HAP-1 (cell line): ENCODE results near the gene PLIN4.

Experiments used
- DNase-seq, 2 experiments: peaks; one replicate each; pipeline ENCODE4 v3.0.0-alpha.2; 2016 to 2020; ENCODE audit warnings: low spot score in 2 of 2
- H3K27me3 ChIP-seq: fragments of 250-450 bp; sonication (Bioruptor Pico); 2 replicates; pipeline ENCODE4 v1.5.1; 2020; ENCODE audit warnings: low read depth, mild to moderate bottlenecking, moderate library complexity
- H3K36me3 ChIP-seq: fragments of 250-450 bp; sonication (Bioruptor Pico); replicated peaks from 2 replicates; pipeline ENCODE4 v1.5.1; 2020; ENCODE audit warnings: mild to moderate bottlenecking
- H3K4me1 ChIP-seq: fragments of 250-450 bp; sonication (Bioruptor Pico); 2 replicates; pipeline ENCODE4 v1.5.1; 2020; ENCODE audit warnings: mild to moderate bottlenecking
- H3K4me3 ChIP-seq: fragments of 250-450 bp; sonication (Bioruptor Pico); 2 replicates; pipeline ENCODE4 v1.5.1; 2020; ENCODE audit warnings: mild to moderate bottlenecking, moderate library complexity
- H3K9me3 ChIP-seq: fragments of 250-450 bp; sonication (Bioruptor Pico); 2 replicates; pipeline ENCODE4 v1.5.1; 2020; ENCODE audit warnings: mild to moderate bottlenecking, moderate library complexity
- in situ Hi-C: fragments of 300-500 bp; cut with MboI; formaldehyde crosslinking; loops from 3 replicates; pipeline ENCODE4 v1.14.3; 2020; ENCODE audit warnings: low sequenced_read_pairs, inconsistent platforms, mixed read lengths

PLIN4 gene

DNA sequence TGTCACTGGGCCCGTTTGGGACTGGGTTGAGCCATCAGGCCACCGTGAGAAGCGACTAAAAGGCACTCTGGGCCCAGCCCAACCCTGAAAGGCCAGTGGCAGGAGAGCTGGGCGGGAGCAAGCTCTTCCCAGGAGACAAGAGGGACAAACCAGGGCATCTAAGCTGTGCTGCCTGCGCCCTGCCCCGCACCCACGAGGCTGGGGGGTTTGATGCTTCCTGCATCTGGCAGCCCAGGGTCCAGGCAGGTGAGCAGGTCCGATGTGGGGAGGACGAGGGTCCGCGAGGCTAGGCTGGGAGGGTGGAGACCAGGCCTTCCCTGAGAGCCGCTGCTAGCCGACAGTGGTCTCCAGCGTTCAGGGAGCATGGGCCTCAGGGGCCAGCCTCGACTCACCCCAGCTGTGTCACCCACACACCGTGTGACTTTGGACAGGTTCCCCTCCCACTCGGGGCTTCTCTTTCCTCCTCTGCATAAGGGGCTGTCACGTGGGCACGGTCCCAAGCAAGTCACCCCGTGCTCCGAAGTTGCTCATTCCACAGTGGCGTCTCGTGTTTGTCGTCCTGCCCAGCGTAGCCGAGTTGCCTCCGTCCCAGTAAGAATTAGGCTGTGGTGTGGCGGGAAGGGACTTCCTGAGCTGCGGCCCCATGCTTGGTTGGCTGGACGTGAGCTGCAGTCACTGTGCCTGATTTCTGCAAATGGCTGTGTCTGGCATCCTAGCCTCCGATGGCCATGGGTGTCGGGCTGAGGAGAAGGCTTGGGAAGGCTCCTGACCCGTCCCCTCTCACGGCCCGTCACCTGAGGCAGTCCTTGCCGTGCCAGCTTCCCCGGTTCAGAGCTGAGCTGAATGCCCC, 15.8 kb downstream of the PLIN4 start:
- in situ Hi-C loops: no loop called here

DNA sequence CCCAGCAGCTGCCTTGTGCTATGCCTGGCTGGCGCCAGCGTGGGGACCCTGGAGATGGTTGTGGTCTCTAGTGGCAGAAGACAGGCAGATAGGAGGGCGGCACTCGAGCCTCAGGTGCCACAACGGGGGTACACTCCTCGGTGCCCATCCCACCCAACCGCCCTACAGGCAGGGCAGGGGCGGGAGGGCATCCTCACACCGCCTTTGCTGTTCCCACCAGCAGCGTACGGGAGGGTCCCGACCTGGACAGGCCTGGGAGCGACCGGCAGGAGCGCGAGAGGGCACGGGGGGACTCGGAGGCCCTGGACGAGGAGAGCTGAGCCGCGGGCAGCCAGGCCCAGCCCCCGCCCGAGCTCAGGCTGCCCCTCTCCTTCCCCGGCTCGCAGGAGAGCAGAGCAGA, 16.6 kb downstream of the PLIN4 start:
- no peaks in the 10 kb centered on the region for H3K9me3 ChIP-seq
- DNase-seq: no peak
- no peaks in the 10 kb centered on the region for H3K4me1 ChIP-seq
- no peaks in the 10 kb centered on the region for H3K27me3 ChIP-seq
- in situ Hi-C loops: no loop called here
- peaks cover 40% of the 10 kb centered on the region for H3K36me3 ChIP-seq
- H3K4me3 ChIP-seq: no peak overlapping the region

More for the DNA sequence above, 15.8 kb downstream of the PLIN4 start:
- Histone ChIP-seq H3K36me3 (peaks cover 37% of the 10 kb centered on the region), H3K4me3 (no peak overlapping the region), H3K4me1 (no peaks in the 10 kb centered on the region), H3K9me3 (no peaks in the 10 kb centered on the region), H3K27me3 (no peaks in the 10 kb centered on the region)
- no peak for DNase-seq

DNA sequence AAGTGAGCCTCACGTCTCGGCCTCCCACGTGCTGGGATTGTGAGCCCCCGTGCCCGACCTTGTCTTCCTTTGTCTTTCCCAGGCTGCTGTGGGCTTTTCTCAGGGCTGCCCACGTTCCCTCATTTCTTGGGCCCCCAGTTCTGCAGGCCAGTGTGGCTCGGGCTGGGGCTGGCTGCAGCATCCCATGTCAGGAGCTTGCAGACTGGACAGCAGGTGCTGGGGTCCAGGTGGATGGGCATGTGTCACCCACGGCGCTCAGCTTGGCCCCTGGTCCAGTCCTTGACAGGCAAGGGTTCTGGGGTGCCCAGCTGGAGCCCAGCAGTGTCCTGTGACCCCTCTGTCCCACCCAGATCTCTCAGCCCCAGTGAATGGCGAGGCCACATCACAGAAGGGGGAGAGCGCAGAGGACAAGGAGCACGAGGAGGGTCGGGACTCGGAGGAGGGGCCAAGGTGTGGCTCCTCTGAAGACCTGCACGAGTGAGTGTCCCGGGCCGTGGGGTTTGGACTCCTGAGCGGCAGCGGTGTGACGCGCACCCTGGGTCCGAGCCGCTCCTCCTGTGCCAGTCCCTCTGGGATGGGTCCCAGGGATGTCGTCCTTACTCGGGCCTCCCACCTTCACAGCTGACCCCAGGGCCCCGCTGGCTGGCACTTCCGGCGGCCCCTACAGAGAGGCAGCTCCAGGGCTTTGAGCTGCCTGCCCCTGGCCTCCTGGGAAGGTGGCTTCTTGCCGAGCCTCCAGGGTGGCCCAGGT, 17.3 kb downstream of the PLIN4 start:
- H3K36me3 ChIP-seq: peaks cover 40% of the 10 kb centered on the region

DNA sequence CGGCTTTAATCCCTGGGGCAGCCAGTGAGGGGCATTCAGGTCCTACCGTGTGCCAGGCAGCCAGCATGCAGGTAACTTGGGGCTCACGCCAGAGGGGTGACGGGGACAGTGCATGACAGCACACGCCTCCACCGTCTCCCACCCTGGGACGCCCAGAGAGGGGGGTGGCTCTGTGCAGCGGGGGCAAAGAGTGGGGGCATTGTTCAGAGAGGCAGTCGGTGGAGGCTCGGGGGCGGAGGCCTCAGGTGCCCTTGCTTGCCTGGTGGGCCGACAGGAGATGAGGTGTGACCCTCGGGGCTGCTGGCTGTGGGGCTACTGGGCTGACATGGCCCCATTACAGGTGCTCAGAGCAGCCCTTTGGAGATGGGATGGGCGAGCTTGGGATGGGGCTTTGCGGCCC, 18.4 kb downstream of the PLIN4 start:
- Histone ChIP-seq H3K4me3 (no peak overlapping the region), H3K9me3 (no peaks in the 10 kb centered on the region), H3K4me1 (no peaks in the 10 kb centered on the region), H3K27me3 (no peaks in the 10 kb centered on the region), H3K36me3 (peaks cover 38% of the 10 kb centered on the region)
- DNase-seq: no peak
- in situ Hi-C loops: no loop called here

More for the DNA sequence above, 17.3 kb downstream of the PLIN4 start:
- H3K27me3 ChIP-seq: no peaks in the 10 kb centered on the region
- in situ Hi-C loops: no loop called here
- no peak overlapping the region for H3K4me3 ChIP-seq
- no peaks in the 10 kb centered on the region for H3K9me3 ChIP-seq
- no peaks in the 10 kb centered on the region for H3K4me1 ChIP-seq
- DNase-seq: no peak

DNA sequence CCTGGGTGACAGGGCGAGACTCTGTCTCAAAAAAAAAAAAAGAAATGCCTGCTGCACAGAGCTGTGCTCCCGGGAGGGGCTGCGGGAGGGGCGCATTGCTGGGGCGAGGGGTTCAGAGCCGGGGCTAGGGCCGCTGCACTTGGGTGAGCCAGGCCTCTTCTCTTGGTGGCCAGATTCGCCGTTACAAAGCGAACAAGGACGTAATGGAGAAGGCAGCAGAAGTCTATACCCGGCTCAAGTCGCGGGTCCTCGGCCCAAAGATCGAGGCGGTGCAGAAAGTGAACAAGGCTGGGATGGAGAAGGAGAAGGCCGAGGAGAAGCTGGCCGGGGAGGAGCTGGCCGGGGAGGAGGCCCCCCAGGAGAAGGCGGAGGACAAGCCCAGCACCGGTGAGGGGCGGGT, 19.0 kb downstream of the PLIN4 start:
- in situ Hi-C loops: no loop called here
- H3K36me3 ChIP-seq: peaks cover 41% of the 10 kb centered on the region
- DNase-seq: no peak
- H3K4me1 ChIP-seq: no peaks in the 10 kb centered on the region
- no peak overlapping the region for H3K4me3 ChIP-seq
- no peaks in the 10 kb centered on the region for H3K9me3 ChIP-seq
- H3K27me3 ChIP-seq: no peaks in the 10 kb centered on the region

DNA sequence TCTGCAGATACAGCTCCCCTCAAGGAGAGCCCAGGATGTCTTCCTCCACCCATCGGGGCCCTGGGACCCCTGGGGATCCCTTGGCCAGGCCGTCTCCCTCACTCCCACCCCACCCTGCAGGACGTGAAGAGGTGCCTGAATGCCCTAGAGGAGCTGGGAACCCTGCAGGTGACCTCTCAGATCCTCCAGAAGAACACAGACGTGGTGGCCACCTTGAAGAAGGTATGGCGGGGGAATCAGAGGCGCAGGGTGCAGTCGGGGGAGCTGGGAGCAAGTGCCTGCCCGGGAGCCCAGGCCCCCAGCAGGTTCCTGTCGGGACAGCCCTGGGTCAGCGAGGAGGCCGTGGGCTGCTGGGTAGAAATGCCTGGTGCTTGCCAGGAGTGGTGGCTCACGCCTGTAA, 19.6 kb downstream of the PLIN4 start:
- Histone ChIP-seq H3K4me3 (no peak overlapping the region), H3K4me1 (no peaks in the 10 kb centered on the region), H3K27me3 (no peaks in the 10 kb centered on the region), H3K36me3 (peaks cover 46% of the 10 kb centered on the region), H3K9me3 (no peaks in the 10 kb centered on the region)
- in situ Hi-C loops: no loop called here
- DNase-seq: no peak

DNA sequence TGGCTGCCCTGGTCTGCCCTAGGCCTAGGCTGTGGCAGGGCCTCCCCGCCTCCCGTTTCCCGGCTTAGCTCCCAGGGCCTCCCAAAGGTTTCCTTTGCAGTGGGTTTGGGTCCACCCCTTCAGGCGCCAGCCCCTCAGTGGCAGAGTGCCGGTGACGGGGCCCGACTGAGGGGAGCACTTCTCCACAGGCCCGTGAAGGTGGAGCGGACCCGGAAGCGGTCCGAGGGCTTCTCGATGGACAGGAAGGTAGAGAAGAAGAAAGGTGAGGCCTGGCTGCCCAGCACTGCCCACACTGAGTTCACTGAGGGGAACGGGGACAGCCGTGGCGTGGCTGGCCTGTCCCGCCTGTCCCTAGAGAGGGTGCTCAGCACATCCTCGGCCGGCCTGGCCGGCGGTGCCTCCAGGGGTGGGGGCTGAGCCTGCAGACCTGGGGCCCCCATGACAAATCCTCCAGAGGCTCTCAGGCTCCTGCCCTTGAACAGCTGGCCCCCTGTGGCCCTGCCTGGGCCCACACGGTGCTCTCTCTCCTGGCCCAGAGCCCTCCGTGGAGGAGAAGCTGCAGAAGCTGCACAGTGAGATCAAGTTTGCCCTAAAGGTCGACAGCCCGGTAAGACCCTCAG, 20.4 kb downstream of the PLIN4 start:
- DNase-seq: no peak
- in situ Hi-C loops: no loop called here
- Histone ChIP-seq H3K36me3 (peaks cover 50% of the 10 kb centered on the region), H3K27me3 (no peaks in the 10 kb centered on the region), H3K4me3 (no peak overlapping the region), H3K9me3 (no peaks in the 10 kb centered on the region), H3K4me1 (no peaks in the 10 kb centered on the region)

DNA sequence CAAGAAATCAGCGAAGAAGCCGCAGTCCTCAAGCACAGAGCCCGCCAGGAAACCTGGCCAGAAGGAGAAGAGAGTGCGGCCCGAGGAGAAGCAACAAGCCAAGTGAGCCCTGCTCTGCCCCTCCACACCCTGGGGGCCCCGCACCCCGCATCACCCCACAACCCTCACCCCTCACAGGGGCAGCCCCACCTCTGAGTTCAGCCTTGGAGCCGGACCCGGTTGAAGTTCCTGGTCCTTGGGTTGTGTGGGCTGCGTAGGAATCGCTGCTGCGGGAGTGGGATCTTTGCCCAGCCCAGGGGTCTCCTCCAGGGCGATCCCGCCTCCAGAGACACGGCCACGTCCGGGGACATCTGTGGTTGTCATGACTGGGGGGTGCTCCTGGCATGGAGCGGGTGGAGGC, 22.0 kb downstream of the PLIN4 start:
- Histone ChIP-seq H3K4me1 (no peaks in the 10 kb centered on the region), H3K4me3 (no peak overlapping the region), H3K27me3 (no peaks in the 10 kb centered on the region), H3K9me3 (no peaks in the 10 kb centered on the region), H3K36me3 (peaks cover 60% of the 10 kb centered on the region)
- in situ Hi-C loops: no loop called here
- DNase-seq: no peak

DNA sequence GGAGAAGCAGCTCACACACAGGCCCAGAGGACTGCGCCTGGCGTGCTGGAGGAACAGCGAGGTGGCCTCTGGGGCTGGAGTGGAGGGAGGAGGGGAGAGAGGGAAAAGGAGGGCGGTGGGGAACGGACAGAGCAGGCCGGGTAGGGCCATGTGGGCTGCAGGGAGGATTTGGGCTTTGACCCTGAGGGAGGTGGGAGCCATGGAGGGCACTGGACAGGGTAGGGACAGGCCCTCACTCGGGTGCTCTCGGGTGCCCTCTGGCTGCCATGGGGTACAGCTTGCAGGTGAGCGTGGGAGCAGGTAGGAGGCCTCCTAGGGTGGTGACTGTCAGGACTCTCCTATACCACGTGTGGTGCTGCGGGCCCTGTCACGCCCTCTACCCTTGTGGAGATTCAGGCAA, 22.8 kb downstream of the PLIN4 start:
- peaks cover 53% of the 10 kb centered on the region for H3K36me3 ChIP-seq
- H3K4me1 ChIP-seq: no peaks in the 10 kb centered on the region
- in situ Hi-C loops: no loop called here
- H3K4me3 ChIP-seq: no peak overlapping the region
- DNase-seq: no peak
- H3K27me3 ChIP-seq: no peaks in the 10 kb centered on the region
- H3K9me3 ChIP-seq: no peaks in the 10 kb centered on the region

DNA sequence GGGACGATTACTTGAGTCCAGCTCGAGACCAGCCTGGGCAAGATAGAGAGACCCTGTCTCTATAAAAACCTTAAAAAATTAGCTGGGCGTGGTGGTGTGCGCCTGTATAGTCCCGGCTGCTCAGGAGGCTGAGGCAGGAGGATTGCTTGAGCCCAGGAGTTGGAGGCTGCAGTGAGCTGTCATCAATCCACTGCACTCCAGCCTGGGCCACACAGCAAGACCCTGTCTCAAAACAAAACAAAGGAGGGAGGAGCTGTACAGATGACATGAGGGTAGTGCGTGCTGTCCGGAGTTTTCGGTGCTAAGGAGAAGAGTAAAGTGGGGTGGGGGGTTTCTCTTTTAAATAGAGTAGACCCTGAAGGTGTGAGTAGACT, 23.6 kb downstream of the PLIN4 start:
- Histone ChIP-seq H3K4me1 (no peaks in the 10 kb centered on the region), H3K36me3 (peaks cover 57% of the 10 kb centered on the region), H3K9me3 (no peaks in the 10 kb centered on the region), H3K4me3 (no peak overlapping the region), H3K27me3 (no peaks in the 10 kb centered on the region)
- no peak for DNase-seq
- in situ Hi-C loops: no loop called here

DNA sequence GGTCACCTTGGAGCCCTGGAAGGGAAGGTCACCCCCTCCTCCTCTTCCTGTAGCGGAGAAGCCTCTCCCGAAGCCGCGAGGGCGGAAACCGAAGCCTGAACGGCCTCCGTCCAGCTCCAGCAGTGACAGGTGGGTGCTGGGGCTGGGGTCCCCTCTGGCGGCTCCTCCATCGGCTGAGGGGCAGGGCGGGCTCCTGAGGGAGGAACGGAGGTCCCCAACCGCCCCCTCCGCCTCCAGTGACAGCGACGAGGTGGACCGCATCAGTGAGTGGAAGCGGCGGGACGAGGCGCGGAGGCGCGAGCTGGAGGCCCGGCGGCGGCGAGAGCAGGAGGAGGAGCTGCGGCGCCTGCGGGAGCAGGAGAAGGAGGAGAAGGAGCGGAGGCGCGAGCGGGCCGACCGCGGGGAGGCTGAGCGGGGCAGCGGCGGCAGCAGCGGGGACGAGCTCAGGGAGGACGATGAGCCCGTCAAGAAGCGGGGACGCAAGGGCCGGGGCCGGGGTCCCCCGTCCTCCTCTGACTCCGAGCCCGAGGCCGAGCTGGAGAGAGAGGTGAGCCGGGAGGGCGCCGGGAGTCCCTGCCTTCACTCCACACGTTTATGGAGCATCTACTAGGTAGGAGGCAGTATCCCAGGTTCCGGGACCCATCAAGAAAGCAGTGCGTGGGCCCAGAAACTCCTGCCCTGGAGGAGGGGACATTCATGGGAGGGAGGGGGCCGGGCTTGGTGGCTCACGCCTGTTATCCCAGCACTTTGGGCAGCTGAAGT, 24.2 kb downstream of the PLIN4 start:
- no peak for DNase-seq
- Histone ChIP-seq H3K4me3 (no peak overlapping the region), H3K36me3 (peaks cover 61% of the 10 kb centered on the region), H3K9me3 (no peaks in the 10 kb centered on the region), H3K27me3 (no peaks in the 10 kb centered on the region), H3K4me1 (no peaks in the 10 kb centered on the region)
- in situ Hi-C loops: no loop called here

DNA sequence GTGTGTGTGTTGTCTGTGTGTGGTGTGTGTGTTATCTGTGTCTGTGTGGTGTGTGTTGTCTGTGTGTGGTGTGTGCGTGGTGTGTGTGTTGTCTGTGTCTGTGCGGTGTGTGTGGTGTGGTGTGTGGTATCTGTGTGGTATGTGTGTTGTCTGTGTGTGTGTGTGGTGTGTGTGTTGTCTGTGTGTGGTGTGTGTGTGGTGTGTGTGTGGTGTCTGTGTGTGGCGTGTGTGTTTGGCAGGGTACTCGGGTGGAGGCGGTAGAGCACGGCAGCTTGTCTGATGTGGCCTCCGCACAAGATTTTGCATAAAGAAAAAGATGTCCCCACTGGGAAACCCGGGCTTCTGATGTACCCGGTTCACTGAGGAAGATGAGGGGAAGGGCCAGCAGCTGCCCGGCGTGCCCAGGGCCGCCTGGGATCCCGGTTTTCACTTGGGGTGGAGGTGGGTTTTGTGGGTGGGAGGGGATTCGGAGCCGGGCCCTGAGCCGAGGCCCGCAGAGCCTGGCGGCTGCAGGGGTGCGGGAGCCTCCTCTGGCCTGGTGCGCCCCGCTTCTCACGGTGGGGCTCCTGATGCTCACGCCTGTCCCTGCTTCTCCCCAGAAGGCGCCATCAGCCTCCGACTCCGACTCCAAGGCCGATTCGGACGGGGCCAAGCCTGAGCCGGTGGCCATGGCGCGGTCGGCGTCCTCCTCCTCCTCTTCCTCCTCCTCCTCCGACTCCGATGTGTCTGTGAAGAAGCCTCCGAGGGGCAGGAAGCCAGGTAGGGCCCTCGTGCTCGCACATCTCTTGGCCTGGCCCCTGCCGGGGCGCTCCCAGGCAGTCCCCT, 25.0 kb downstream of the PLIN4 start:
- in situ Hi-C loops: no loop called here
- Histone ChIP-seq H3K27me3 (no peaks in the 10 kb centered on the region), H3K36me3 (peaks cover 57% of the 10 kb centered on the region), H3K4me1 (no peaks in the 10 kb centered on the region), H3K4me3 (no peak overlapping the region), H3K9me3 (no peaks in the 10 kb centered on the region)
- DNase-seq: no peak
